ELF-1 (cell line): ENCODE data around the gene LAMC1.

Source experiments
- DNase-seq: peaks from one replicate; pipeline ENCODE4 v3.0.0-alpha.2; 2016; ENCODE audit warnings: low read depth, low spot score

The LAMC1 gene

GRCh38 chr1:183079712-183080388, 56.6 kb downstream of the LAMC1 start:
- no peak for DNase-seq

GRCh38 chr1:183080406-183080805, 57.2 kb downstream of the LAMC1 start:
- DNase-seq = peak; percentile 24

- DNase-seq = no peak
Observed at GRCh38 chr1:183081402-183082120, 58.3 kb downstream of the LAMC1 start.

- DNase-seq = no peak
Observed at GRCh38 chr1:183082650-183083049, 59.4 kb downstream of the LAMC1 start.

DNA sequence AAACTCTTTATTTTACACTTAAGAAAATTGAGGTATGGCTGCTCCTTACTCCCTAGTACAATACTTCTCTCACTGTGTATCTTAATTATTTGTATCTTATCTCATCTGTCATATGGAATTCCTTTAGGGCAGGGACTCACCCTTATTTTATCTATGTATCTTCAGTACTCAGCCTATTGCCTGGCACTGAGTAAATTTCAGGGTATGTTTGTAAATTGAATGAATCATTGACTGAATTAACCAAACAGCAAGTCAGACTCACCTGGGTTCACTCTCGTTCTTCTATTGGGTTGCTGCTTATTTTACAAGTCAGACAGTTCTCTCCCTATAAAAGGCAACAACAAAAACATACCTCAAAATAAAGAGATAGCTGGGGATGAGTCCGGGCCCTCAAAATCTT, 63.8 kb downstream of the LAMC1 start:
- no peak for DNase-seq

- DNase-seq = no peak
Observed at GRCh38 chr1:183089025-183089639, 65.9 kb downstream of the LAMC1 start.

GRCh38 chr1:183090391-183091006, 67.3 kb downstream of the LAMC1 start:
- DNase-seq = no peak

- DNase-seq = no peak
Observed at GRCh38 chr1:183091181-183091580, 68.0 kb downstream of the LAMC1 start.

- no peak for DNase-seq
Observed at GRCh38 chr1:183092350-183092749, 69.1 kb downstream of the LAMC1 start.

DNA sequence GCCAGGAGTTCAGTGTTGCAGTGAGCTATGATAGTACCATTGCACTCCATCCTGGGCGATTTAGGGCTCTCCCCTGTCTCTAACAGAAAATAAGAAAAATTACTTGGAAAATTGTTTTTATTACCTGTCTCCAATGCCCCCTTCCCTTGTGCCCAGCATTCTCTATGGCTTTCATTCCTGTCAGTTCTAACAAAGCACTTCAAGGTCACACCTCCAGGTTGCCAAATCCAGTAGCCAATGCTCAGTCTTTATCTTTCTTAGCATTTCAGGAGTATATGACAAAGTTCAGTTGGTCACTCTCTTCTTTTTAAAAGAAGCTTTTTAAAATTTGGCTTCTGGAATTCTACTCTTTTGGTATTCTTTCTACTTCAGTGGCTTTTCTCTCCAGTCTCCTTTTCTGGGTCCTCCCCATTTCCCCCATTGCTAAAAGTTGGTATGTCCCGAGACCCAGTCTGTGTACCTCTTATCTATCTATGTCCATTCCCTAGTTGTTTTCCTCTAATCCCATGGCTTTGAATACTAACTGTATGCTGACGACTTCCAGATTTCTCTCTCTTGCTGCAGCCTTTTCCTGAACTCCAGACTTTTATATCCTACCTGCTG, 69.9 kb downstream of the LAMC1 start:
- no peak for DNase-seq

GRCh38 chr1:183093786-183094298, 70.6 kb downstream of the LAMC1 start:
- DNase-seq = peak; percentile 91

DNA sequence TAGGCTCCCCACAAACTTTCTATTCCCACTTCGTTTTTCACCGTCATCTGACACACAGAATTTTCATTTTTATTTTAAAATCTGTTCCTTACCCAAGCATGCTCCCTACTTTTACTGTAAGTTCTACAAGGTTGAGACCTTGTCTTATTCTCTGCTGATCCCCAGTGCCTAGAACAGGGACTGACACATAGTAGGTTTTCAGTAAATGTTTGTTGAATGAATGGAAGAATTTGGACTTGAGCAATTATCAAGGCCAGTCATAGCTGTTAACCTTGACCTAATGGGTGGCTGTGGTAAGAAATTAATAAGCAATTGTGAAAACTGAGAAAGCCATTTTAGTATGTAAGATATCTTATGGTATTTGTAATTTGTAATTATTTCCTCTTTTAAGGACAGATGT, 71.1 kb downstream of the LAMC1 start:
- no peak for DNase-seq

DNA sequence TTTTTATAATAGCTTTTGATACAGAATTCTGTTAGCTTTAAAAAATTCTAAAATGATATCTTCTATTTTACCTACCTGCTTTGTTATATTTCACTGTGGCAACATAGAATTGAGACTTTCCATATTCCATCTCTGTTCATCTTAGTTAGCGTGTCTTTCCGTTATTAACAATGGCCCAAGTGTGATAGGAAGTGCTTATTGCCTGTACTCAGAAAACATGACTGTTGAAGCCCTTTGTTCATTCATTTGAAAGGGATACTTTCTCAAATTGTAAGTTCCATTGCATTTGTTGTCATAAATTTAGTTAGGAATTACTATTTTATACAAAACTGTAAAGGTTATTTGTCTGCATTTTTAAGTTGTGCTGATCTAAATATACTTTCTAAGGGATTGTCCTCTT, 73.1 kb downstream of the LAMC1 start:
- no peak for DNase-seq

DNA sequence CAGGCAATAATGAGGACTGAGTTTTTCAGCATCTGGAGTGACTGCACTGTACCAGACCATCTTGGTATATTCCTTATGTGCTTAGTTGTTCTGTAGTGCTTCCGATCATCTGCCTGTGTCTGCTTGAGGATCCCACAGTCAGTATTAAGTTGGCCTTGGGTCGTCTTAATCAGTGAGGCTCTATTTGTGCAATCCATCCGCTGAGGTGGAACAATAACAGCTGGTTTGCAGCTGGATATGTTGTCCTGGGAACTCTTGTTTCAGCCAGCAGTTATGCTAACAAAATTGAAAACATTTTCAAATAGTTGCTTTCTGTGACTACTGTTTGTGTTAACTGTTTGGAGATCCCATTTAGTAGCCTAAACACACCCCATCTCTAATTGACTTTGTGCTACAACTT, 73.7 kb downstream of the LAMC1 start:
- no peak for DNase-seq

DNA sequence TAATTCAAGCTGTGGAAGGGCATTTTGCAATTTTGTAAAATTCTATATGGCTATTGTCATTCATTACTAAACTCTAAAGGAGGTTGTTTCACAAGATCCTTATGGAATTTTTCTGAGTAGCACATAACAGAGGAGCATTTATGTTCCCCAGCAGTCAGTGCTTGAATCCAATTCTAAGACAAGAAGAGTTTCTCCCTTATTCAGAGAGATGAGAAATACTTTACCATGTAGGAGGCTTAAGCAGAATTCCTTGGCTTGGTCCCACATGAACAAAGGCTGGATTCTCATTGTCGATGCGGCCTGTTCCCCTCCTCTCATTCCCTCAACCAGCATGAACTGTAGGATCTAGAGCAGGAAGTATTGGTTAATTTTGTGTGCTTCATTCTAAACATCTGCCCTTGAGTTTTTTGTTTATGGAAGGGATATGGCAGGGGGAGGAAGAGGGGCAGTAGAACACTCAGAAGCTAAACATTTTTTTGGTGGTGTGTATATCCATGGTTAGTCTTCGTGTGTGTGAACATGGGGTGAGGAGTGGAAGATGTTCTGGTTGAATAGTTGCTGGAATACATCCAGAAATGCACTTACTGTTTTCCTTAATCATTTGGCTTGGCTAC, 74.3 kb downstream of the LAMC1 start:
- no peak for DNase-seq

DNA sequence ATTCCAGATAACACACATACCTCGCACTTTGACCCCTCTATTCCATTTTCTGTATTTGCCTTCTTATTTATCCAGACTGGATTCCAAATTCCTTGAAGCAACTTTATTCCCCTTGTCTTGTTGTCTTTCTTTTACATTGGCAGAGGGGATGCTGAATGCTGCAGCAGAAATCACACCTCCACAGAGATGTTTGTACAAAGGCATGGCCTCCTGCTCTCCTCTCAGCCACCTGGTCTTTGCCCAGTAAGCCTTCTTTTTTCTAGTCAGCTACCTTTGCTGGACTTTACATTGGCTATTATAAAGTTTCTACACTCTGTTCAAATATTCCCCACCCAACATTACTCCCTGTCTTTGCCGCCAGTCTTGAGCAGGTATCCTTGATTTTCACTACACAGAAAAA, 75.1 kb downstream of the LAMC1 start:
- DNase-seq = no peak

- no peak for DNase-seq
Observed at GRCh38 chr1:183100361-183100974, 77.2 kb downstream of the LAMC1 start.

GRCh38 chr1:183101081-183101480, 77.9 kb downstream of the LAMC1 start:
- DNase-seq = no peak

DNA sequence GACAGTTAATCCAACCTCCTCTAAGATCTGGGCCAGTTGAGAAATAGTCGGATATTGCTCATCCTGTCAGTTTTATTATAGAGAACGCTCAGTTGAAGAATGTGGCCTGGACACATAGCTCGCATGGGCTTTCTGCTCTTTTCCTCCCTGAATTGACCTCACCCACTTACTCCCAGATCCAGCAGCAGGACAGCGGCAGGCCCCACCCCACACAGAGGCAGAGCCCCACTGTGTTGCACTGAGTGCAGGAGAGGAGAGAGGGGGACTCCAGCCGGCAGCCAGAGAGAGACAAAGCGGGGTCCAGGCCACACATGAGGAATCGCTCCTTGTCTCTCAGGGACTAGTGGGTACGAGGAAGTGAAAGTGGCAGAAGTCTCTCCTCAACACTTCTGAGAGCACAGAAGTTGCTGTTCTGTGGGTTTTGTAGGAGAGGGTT, 78.6 kb downstream of the LAMC1 start:
- DNase-seq = peak; percentile 14

- DNase-seq = no peak
Observed at GRCh38 chr1:183103147-183103546, 79.9 kb downstream of the LAMC1 start.

DNA sequence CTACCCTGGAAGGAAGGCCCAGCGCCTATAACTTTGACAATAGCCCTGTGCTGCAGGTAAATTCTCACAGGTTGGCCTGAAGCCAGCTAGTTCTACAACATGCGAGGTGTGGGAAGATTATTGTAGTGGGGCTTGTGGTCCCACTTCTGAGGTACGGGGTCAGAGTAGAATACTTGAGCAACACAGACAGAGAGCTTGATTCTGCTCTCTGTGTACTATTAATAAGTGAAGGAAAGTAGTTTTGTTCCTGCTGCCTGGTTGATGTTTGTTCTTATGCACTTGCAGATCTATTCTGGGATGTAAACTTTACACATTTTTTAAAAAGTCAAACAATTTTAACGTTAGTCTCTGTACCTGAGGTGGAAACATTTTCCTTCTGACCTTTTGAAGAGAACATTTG, 80.4 kb downstream of the LAMC1 start:
- no peak for DNase-seq
